Mammary microvascular endothelial cell (primary cell): Measurements from ENCODE around the gene HOXC10. TPM values are rescaled to one million over a fixed set of nuclear protein-coding genes. Genes with fewer than 3 reads are reported as not detected.

Experiments used
- total RNA-seq: library from RNA; depleted of rRNA; stranded (reverse); fragments of >200 nt; gene quantifications from 2 replicates; pipeline ENCODE4 v1.2.3, GENCODE V29; 2015

Gene HOXC10
- total RNA-seq, result not detected in 2 replicates

DNA sequence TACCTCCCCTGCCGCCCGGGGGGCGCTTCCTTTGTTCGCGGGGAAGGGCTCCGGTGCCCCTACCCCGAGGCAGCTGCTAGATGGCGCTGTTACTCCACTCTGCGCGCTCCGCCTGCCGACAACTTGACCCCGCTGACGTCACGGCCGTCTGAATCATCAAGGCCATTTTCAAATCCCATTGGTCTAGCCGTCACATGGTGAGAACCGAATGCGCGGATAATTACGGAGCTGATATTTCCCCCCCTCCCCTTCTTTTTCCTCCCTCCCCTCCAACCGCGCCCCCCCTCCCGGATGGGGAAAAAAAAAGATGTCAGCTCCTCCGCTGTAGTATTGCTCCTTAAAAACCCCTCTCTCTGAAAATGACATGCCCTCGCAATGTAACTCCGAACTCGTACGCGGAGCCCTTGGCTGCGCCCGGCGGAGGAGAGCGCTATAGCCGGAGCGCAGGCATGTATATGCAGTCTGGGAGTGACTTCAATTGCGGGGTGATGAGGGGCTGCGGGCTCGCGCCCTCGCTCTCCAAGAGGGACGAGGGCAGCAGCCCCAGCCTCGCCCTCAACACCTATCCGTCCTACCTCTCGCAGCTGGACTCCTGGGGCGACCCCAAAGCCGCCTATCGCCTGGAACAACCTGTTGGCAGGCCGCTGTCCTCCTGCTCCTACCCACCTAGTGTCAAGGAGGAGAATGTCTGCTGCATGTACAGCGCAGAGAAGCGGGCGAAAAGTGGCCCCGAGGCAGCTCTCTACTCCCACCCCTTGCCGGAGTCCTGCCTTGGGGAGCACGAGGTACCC is at the start of gene HOXC10:
HOXC10 (plus strand) TSS at position 246 of the 791 bp plus-strand sequence; CDS start at position 360, 114 bp downstream.

GRCh38 chr12:53938326-53939140 is 46.4 kb upstream of the HOXC10 start, which contains the start of gene HOXC13:
Gene HOXC13 (plus strand): TSS chr12:53938831. CDS start chr12:53938907, 76 bp downstream.

DNA sequence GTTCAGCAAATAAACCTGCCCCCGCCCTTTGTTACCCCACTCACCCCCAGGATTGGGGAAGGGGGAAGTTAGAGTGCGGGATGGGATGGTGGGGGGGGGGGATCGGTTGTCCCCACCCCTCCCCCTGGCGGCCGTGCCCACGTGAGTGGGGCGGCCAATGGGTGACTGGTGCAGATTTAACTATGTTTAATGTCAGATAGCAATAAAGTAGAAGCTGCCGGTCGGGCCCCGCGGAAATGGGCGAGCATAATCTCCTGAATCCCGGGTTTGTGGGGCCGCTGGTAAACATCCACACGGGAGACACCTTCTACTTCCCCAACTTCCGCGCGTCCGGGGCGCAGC is 30.3 kb upstream of the HOXC10 start, which contains the start of gene HOXC12:
HOXC12 (plus strand) TSS at position 210 of the 342 bp plus-strand sequence; CDS start at position 237, 27 bp downstream.

DNA sequence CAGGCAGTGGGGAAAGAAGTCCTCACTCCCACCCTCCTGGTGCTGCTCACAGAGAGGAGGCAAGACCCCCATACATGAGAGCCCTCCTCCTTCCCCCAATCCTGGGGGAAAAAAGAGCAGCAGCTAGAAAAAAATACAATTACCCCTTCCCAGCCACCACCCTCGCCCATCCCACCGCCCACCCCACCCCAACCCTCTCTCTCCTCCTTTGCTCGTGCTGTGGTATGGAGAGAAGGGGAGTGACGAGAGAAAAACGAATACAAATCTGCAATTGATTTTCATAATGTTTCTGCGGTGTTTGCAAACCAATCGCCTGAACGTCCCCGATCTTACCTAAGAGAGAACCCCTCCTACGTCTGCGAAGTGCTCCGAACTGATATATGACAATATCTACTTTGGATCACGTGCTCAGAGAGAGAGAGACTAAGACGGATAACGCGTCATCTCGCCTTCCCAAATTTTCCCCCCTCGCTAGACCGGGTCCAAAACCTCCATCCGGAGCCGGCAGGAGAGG is 12.2 kb upstream of the HOXC10 start, which contains the start of gene HOXC11:
HOXC11 (plus strand) TSS at position 405 of the 514 bp plus-strand sequence. CDS start 116 bp downstream, outside the sequence.

GRCh38 chr12:53974084-53975063 is 10.6 kb upstream of the HOXC10 start, which contains the start of gene HOTAIR:
Gene HOTAIR (minus strand): TSS chr12:53974954.

GRCh38 chr12:54000116-54001114 is 15.5 kb downstream of the HOXC10 start, which contains the start of gene HOXC9:
Gene HOXC9 (plus strand): TSS chr12:54000161. CDS start chr12:54000189, 28 bp downstream.

DNA sequence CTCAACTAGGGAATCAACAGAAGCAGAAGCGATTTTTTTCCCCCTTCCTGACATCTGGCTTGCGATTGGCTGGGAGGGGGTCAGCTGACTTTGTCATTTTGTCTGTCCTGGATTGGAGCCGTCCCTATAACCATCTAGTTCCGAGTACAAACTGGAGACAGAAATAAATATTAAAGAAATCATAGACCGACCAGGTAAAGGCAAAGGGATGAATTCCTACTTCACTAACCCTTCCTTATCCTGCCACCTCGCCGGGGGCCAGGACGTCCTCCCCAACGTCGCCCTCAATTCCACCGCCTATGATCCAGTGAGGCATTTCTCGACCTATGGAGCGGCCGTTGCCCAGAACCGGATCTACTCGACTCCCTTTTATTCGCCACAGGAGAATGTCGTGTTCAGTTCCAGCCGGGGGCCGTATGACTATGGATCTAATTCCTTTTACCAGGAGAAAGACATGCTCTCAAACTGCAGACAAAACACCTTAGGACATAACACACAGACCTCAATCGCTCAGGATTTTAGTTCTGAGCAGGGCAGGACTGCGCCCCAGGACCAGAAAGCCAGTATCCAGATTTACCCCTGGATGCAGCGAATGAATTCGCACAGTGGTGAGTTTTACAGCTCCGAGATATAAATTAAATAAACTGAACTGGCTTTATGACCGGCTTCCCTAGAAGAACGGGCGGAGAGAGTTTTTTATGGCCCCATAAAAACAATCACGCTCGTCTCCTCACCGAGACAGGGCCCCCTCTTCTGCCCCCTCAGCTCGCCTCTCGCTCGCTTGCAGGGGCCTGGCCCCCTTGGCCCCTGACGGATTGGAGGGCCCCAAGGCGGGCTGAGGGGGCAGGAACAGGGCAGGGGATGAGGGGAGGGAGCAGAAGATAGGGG is 43.6 kb downstream of the HOXC10 start, which contains the start of gene HOXC6:
HOXC6 (plus strand) TSS at position 127 of the 888 bp plus-strand sequence; CDS start at position 209, 82 bp downstream.

GRCh38 chr12:54032627-54033100 is 47.7 kb downstream of the HOXC10 start, which contains the start of gene HOXC5:
Gene HOXC5 (plus strand): TSS chr12:54033050. CDS start chr12:54033123, 73 bp downstream.

Other genes with a start within 250 kb of the HOXC10 start
- not detected in 2 replicates for gene CISTR, start 233.2 kb upstream of the HOXC10 start, total RNA-seq
- gene HOXC13, start 46.3 kb upstream of the HOXC10 start, total RNA-seq, result not detected in 2 replicates
- gene HOXC12, start 30.2 kb upstream of the HOXC10 start, total RNA-seq, result not detected in 2 replicates
- not detected in 2 replicates for gene HOXC11, start 12.0 kb upstream of the HOXC10 start, total RNA-seq
- gene HOTAIR, start 10.2 kb upstream of the HOXC10 start, total RNA-seq, result not detected in 2 replicates
- not detected in 2 replicates for gene HOXC9, start 15.0 kb downstream of the HOXC10 start, total RNA-seq
- not detected in 2 replicates for gene HOXC8, start 23.8 kb downstream of the HOXC10 start, total RNA-seq
- not detected in 2 replicates for gene HOXC6, start 43.3 kb downstream of the HOXC10 start, total RNA-seq
- gene HOXC5, start 47.9 kb downstream of the HOXC10 start, total RNA-seq, result not detected in 2 replicates
- not detected in 2 replicates for gene HOXC4, start 68.7 kb downstream of the HOXC10 start, total RNA-seq
- gene SMUG1, start 203.8 kb downstream of the HOXC10 start, total RNA-seq, result 28.0 and 42.6 TPM in 2 replicates